Measurements from ENCODE around the gene MAPKAP1.

GRCh38 chr9:125659954-125660353 is 47.1 kb downstream of the MAPKAP1 start:
- TF ChIP-seq, protein P1, sequence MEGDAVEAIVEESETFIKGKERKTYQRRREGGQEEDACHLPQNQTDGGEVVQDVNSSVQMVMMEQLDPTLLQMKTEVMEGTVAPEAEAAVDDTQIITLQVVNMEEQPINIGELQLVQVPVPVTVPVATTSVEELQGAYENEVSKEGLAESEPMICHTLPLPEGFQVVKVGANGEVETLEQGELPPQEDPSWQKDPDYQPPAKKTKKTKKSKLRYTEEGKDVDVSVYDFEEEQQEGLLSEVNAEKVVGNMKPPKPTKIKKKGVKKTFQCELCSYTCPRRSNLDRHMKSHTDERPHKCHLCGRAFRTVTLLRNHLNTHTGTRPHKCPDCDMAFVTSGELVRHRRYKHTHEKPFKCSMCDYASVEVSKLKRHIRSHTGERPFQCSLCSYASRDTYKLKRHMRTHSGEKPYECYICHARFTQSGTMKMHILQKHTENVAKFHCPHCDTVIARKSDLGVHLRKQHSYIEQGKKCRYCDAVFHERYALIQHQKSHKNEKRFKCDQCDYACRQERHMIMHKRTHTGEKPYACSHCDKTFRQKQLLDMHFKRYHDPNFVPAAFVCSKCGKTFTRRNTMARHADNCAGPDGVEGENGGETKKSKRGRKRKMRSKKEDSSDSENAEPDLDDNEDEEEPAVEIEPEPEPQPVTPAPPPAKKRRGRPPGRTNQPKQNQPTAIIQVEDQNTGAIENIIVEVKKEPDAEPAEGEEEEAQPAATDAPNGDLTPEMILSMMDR (IDR thresholded peaks at IDR 0.05; ENCODE audit: borderline replicate concordance, extremely low read depth, low read length, poor library complexity, severe bottlenecking): no peak
- TF ChIP-seq EZH2 (IDR thresholded peaks at IDR 0.05; ENCODE audit: borderline replicate concordance, low read depth, low read length, severe bottlenecking): no peak

Data from DND-41 (cell line).